Caco-2 (cell line): ENCODE data around the gene PRPF38A. TPM values are rescaled to one million over a fixed set of nuclear protein-coding genes. Genes with fewer than 3 reads are reported as not detected.

ENCODE experiments used
- BruUV-seq: library from RNA; stranded (reverse); fragments of 400-500 nt; replicated peaks from 2 replicates; lab custom pipeline; 2021; lab: Mats Ljungman, UMichigan
- CTCF ChIA-PET: fragments of 300-600 bp; sonication (Branson Sonifier 250); formaldehyde crosslinking; loops from one replicate; lab custom pipeline; 2022; ENCODE audit warnings: antibody characterized with exemption; lab: Charles Lee
- POLR2A ChIA-PET: fragments of 300-600 bp; sonication (Branson Sonifier 250); formaldehyde crosslinking; loops from one replicate; lab custom pipeline; 2022; ENCODE audit warnings: antibody characterized with exemption; lab: Charles Lee
- DNase-seq, 2 experiments: peaks; one replicate each; pipeline versions ENCODE4 v3.0.0 to v3.0.0-alpha.2; 2020 to 2022
- H3K27me3 ChIP-seq: replicated peaks from 2 replicates; pipeline ENCODE4 v1.6.0; 2011; ENCODE audit warnings: low read length; ENCODE audit not compliant: control insufficient read depth, insufficient read depth
- H3K36me3 ChIP-seq: 2 replicates; pipeline ENCODE4 v1.5.1; 2011; ENCODE audit warnings: low read length; ENCODE audit not compliant: control insufficient read depth, insufficient read depth
- H3K4me1 ChIP-seq: fragments of 250-450 bp; sonication (Bioruptor Pico); 2 replicates; pipeline ENCODE4 v1.5.1; 2020; ENCODE audit warnings: mild to moderate bottlenecking
- H3K4me3 ChIP-seq: 2 replicates; pipeline ENCODE4 v1.5.1; 2011; ENCODE audit warnings: low read depth, mild to moderate bottlenecking, control low read depth, low read length
- H3K9me3 ChIP-seq: fragments of 250-450 bp; sonication (Bioruptor Pico); 2 replicates; pipeline ENCODE4 v1.5.1; 2020; ENCODE audit warnings: mild to moderate bottlenecking, moderate library complexity
- H3K27ac Mint-ChIP-seq: one replicate; pipeline ENCODE4 v1.8.0; 2022; ENCODE audit warnings: mixed read lengths; ENCODE audit not compliant: unreplicated experiment
- H3K27me3 Mint-ChIP-seq: one replicate; pipeline ENCODE4 v1.8.0; 2022; ENCODE audit warnings: mixed read lengths; ENCODE audit not compliant: insufficient read depth, unreplicated experiment
- H3K36me3 Mint-ChIP-seq: one replicate; pipeline ENCODE4 v1.8.0; 2022; ENCODE audit warnings: mild to moderate bottlenecking, mixed read lengths; ENCODE audit not compliant: insufficient read depth, unreplicated experiment
- H3K4me1 Mint-ChIP-seq: one replicate; pipeline ENCODE4 v1.8.0; 2022; ENCODE audit warnings: low read depth, mixed read lengths; ENCODE audit not compliant: unreplicated experiment
- H3K4me3 Mint-ChIP-seq: one replicate; pipeline ENCODE4 v1.8.0; 2022; ENCODE audit warnings: mild to moderate bottlenecking, moderate library complexity, mixed read lengths; ENCODE audit not compliant: unreplicated experiment
- H3K9me3 Mint-ChIP-seq: one replicate; pipeline ENCODE4 v1.8.0; 2022; ENCODE audit warnings: mixed read lengths; ENCODE audit not compliant: unreplicated experiment
- CTCF ChIP-seq, 2 experiments: fragments of 200-600 bp in 1 of 2; IDR thresholded peaks; 1 replicate in 1 of 2; 2 replicates in 1 of 2; pipeline versions ENCODE4 v1.5.1 to v1.8.0; 2011 to 2022; ENCODE audit warnings: antibody characterized with exemption in 1 of 2, control low read depth in 1 of 2, inconsistent platforms in 1 of 2, low read depth in 1 of 2, low read length in 1 of 2, mild to moderate bottlenecking in 1 of 2, moderate library complexity in 1 of 2; ENCODE audit not compliant: insufficient read depth in 1 of 2, severe bottlenecking in 1 of 2, unreplicated experiment in 1 of 2
- intact Hi-C: fragments of 100-400 bp; cut with micrococcal nuclease; formaldehyde crosslinking; loops from one replicate; pipeline ENCODE4 v1.10.0; 2022; ENCODE audit not compliant: unreplicated experiment
- total RNA-seq: library from RNA; stranded (reverse); gene quantifications from 2 replicates; pipeline ENCODE4 v1.2.3, GENCODE V29; 2022

PRPF38A gene
- total RNA-seq, 1 experiment from 2014 or later: 43.1 TPM

GRCh38 chr1:52364235-52364839 is 40.1 kb upstream of the PRPF38A start:
- H3K4me3 Mint-ChIP-seq: peak overlapping the region; percentile 96
- ChIA-PET POLR2A (no interaction called here), CTCF (no interaction called here)
- peak overlapping the region; percentile 95 for H3K27ac Mint-ChIP-seq
- H3K4me1 Mint-ChIP-seq: peaks cover 6% of the 10 kb centered on the region
- H3K9me3 Mint-ChIP-seq: no peaks in the 10 kb centered on the region
- Histone ChIP-seq H3K9me3 (no peaks in the 10 kb centered on the region), H3K27me3 (no peaks in the 10 kb centered on the region), H3K4me1 (peaks cover 6% of the 10 kb centered on the region; the same call in 1 of the 2 replicates), H3K36me3 (peaks cover 2% of the 10 kb centered on the region), H3K4me3 (no peak overlapping the region)
- intact Hi-C loops: no loop called here
- BruUV-seq: no TSS peak
- DNase-seq: no peak
- H3K27me3 Mint-ChIP-seq: no peaks in the 10 kb centered on the region
- no peak for TF ChIP-seq CTCF (IDR thresholded peaks at IDR 0.05; ENCODE audit: insufficient read depth in 1 of 2, low read depth in 1 of 2, low read length in 1 of 2, severe bottlenecking in 1 of 2, unreplicated experiment in 1 of 2)
- H3K36me3 Mint-ChIP-seq: peaks cover 45% of the 10 kb centered on the region

GRCh38 chr1:52365071-52365745 is 39.2 kb upstream of the PRPF38A start:
- Histone ChIP-seq H3K4me3 (peak overlapping the region; percentile 83), H3K27me3 (no peaks in the 10 kb centered on the region), H3K4me1 (peaks cover 6% of the 10 kb centered on the region; the same call in 1 of the 2 replicates), H3K9me3 (no peaks in the 10 kb centered on the region), H3K36me3 (peaks cover 2% of the 10 kb centered on the region)
- Mint-ChIP-seq H3K27me3 (no peaks in the 10 kb centered on the region), H3K36me3 (peaks cover 38% of the 10 kb centered on the region), H3K4me3 (peak overlapping the region; percentile 96), H3K4me1 (peaks cover 9% of the 10 kb centered on the region), H3K27ac (peak overlapping the region; percentile 95), H3K9me3 (no peaks in the 10 kb centered on the region)
- intact Hi-C loops: no loop called here
- BruUV-seq: no TSS peak
- POLR2A ChIA-PET: no interaction called here
- TF ChIP-seq CTCF (IDR thresholded peaks at IDR 0.05; ENCODE audit: insufficient read depth in 1 of 2, low read depth in 1 of 2, low read length in 1 of 2, severe bottlenecking in 1 of 2, unreplicated experiment in 1 of 2): no peak
- peak; percentile 60 to 70 for DNase-seq
- CTCF ChIA-PET: interaction anchor here (0.9 to 2.6 kb wide), 2 partner anchors 14 to 16 kb away, joined by 3 to 8 read pairs; no protein-coding TSS in a partner anchor

GRCh38 chr1:52365746-52366516 is 38.5 kb upstream of the PRPF38A start, which contains the start of gene CC2D1B:
Gene CC2D1B, minus strand, starts transcription at chr1:52366205. Its CDS starts 1,585 bp downstream, at chr1:52364620.
- peaks cover 9% of the 10 kb centered on the region for H3K4me1 Mint-ChIP-seq
- H3K27me3 ChIP-seq: no peaks in the 10 kb centered on the region
- TF ChIP-seq CTCF (IDR thresholded peaks at IDR 0.05; ENCODE audit: insufficient read depth in 1 of 2, low read depth in 1 of 2, low read length in 1 of 2, severe bottlenecking in 1 of 2, unreplicated experiment in 1 of 2): peak in 1 of 2 experiments; percentile 15
- H3K27ac Mint-ChIP-seq: peak within 1 kb of the TSS; percentile 95
- H3K36me3 ChIP-seq: peaks cover 2% of the 10 kb centered on the region
- no peaks in the 10 kb centered on the region for H3K9me3 ChIP-seq
- peak within 1 kb of the TSS; percentile 83 for H3K4me3 ChIP-seq
- H3K36me3 Mint-ChIP-seq: peaks cover 32% of the 10 kb centered on the region
- DNase-seq: peak; percentile 99
- TSS peak; percentile 76 for BruUV-seq
- intact Hi-C loops: loop anchor here (1.0 kb wide), 1 partner anchor 38 kb away; the partner anchor contains the start of genes ORC1 and PRPF38A
- H3K4me1 ChIP-seq: peaks cover 6% of the 10 kb centered on the region; the same call in 1 of the 2 replicates
- ChIA-PET POLR2A (interaction anchor here (0.5 to 1.0 kb wide), 3 partner anchors 38 to 520 kb away, joined by 3 to 5 read pairs (median 5); partner anchors contain the start of genes ORC1, PRPF38A and TXNDC12), CTCF (interaction anchor here (0.5 to 2.6 kb wide), 7 partner anchors 15 to 793 kb away, joined by 3 to 9 read pairs (median 3); partner anchors contain the start of genes ORC1 and PRPF38A)
- no peaks in the 10 kb centered on the region for H3K27me3 Mint-ChIP-seq
- H3K4me3 Mint-ChIP-seq: peak within 1 kb of the TSS; percentile 96
- H3K9me3 Mint-ChIP-seq: no peaks in the 10 kb centered on the region
